Sigmoid colon (tissue), 7 donors: Measurements from ENCODE around the gene PLTP. TPM values are rescaled to one million over a fixed set of nuclear protein-coding genes. Genes with fewer than 3 reads are reported as not detected.
A peak's percentile ranks its signal among the peaks of the same experiment; 100 is the strongest.
"Not testable (repeated sequence)": the region's sequence is repeated elsewhere in the genome, so short reads cannot be mapped to it uniquely, and the experiment has no call there.

Source experiments
- DNase-seq: peaks from one replicate; pipeline ENCODE4 v3.0.0-alpha.2; 2019
- H3K27ac ChIP-seq, 4 donors: fragments of 200-600 bp; sonication (generic); one replicate each; pipeline ENCODE4 v1.5.1; 2016 to 2019; ENCODE audit warnings: mild to moderate bottlenecking in 1 of 4
- H3K27me3 ChIP-seq, 3 donors: fragments of 200-600 bp; sonication (generic); one replicate each; pipeline ENCODE4 v1.5.1; 2019; ENCODE audit warnings: mild to moderate bottlenecking in 1 of 3
- H3K36me3 ChIP-seq, 4 donors: fragments of 200-600 bp; sonication (generic); one replicate each; pipeline ENCODE4 v1.5.1; 2016 to 2019
- H3K4me1 ChIP-seq, 4 donors: fragments of 200-600 bp; sonication (generic); one replicate each; pipeline ENCODE4 v1.5.1; 2017 to 2019
- H3K4me3 ChIP-seq, 4 donors: fragments of 200-600 bp; sonication (generic); one replicate each; pipeline ENCODE4 v1.5.1; 2017 to 2019; ENCODE audit warnings: mild to moderate bottlenecking in 2 of 4, moderate library complexity in 1 of 4
- H3K9me3 ChIP-seq, 4 donors: fragments of 200-600 bp in 3 of 4; sonication (generic) in 3 of 4; one replicate each; pipeline versions ENCODE4 v1.5.1 to v1.6.1; 2013 to 2019
- EP300 ChIP-seq, 4 donors: sonication (generic); formaldehyde crosslinking; IDR thresholded peaks; one replicate each; pipeline ENCODE4 v1.6.1; 2017; ENCODE audit warnings: antibody characterized with exemption in 4 of 4
- POLR2A ChIP-seq, 2 donors: fragments of 450-650 bp; IDR thresholded peaks; one replicate each; pipeline ENCODE4 v1.6.1; 2016; ENCODE audit warnings: antibody characterized with exemption in 2 of 2, mild to moderate bottlenecking in 2 of 2, moderate library complexity in 2 of 2
- POLR2AphosphoS5 ChIP-seq, 4 donors: sonication (generic); formaldehyde crosslinking; IDR thresholded peaks; one replicate each; pipeline ENCODE4 v1.6.1; 2017; ENCODE audit warnings: antibody characterized with exemption in 4 of 4
- WGBS, 2 donors: extraction: QIAGEN DNeasy Blood & Tissue Kit; methylation state at CpG; one replicate each; pipeline ENCODE4 v1.1.7; 2013; 5-methylcytosine and 5-hydroxymethylcytosine counted together
- intact Hi-C: fragments of 100-400 bp; cut with DNase I; formaldehyde crosslinking; loops from one replicate; pipeline ENCODE4 v1.15.1; 2023
- polyA plus RNA-seq, 3 donors: library from polyadenylated mRNA; stranded (reverse); fragments of 200-250 nt; gene quantifications; one replicate each; pipeline ENCODE4 v1.2.3, GENCODE V29; 2013
- total RNA-seq, 4 donors: library from RNA; depleted of rRNA; stranded (reverse); fragments of >200 nt; gene quantifications; one replicate each; pipeline ENCODE4 v1.1.0, GENCODE V29; 2016
- TF ChIP-seq, protein P1 (sequence below), 4 experiments: fragments of 450-650 bp in 3 of 4; fragments of 200-600 bp in 1 of 4; IDR thresholded peaks; one replicate each; pipeline ENCODE4 v1.5.1; 2016 to 2019; ENCODE audit warnings: antibody characterized with exemption in 4 of 4, mild to moderate bottlenecking in 3 of 4, moderate library complexity in 2 of 4
- donor health status: healthy with polysubstance abuse.
- donor health status: Bipolar disorder and iron deficiency.
- donor health status: healthy.

PLTP gene
- total and polyA plus RNA-seq, 7 donors, result 36.6 to 296 (median 68.7) TPM

DNA sequence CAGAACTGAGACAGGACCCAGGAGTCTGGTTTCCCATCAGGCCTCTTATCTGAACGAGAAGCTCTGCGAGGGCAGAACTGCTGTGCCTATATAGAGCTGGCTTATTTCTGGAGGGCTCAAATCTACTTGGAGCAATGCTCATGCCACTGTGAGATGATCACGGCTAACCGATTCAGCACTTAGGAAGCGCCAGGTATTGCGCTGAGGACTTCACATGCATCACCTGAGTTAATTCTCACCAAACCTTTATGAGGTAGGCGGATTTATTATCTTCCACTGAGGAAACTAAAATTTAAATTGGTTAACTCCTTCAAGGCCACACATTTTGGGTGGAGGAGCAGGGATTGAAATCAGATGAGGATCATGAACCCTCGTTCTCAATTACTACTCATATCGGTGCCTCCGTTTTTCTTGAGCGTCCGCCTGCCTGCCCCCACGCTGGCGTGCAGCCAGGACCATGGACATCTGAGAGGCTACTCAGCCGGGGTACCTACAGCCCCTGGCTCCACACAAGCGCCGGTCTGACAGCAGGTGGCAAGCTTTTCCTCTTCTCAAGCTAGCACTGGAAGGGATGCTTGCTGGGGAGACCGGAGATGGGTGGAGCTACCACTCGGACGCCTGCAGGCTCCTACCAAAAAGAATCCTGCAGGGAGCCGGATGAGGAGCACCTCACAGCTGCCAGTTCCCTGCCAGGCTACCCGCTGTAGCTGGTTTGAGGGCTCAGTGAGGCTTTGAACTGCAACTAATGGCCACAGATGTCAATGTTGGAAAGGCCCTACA lies 21.5 kb upstream of the PLTP start:
- H3K27me3 ChIP-seq, result no peaks in the 10 kb centered on the region
- peaks cover 0 to 35% (median 22%) of the 10 kb centered on the region in 4 donors for H3K4me1 ChIP-seq
- peak; percentile 89 for DNase-seq
- H3K36me3 ChIP-seq, result peaks cover 1 to 13% (median 11%) of the 10 kb centered on the region in 4 donors
- no peak for TF ChIP-seq EP300 (IDR thresholded peaks at IDR 0.05)
- TF ChIP-seq POLR2AphosphoS5 (IDR thresholded peaks at IDR 0.05), result peak in 2 of 4 donors; percentile 7 to 11
- TF ChIP-seq, protein P1, sequence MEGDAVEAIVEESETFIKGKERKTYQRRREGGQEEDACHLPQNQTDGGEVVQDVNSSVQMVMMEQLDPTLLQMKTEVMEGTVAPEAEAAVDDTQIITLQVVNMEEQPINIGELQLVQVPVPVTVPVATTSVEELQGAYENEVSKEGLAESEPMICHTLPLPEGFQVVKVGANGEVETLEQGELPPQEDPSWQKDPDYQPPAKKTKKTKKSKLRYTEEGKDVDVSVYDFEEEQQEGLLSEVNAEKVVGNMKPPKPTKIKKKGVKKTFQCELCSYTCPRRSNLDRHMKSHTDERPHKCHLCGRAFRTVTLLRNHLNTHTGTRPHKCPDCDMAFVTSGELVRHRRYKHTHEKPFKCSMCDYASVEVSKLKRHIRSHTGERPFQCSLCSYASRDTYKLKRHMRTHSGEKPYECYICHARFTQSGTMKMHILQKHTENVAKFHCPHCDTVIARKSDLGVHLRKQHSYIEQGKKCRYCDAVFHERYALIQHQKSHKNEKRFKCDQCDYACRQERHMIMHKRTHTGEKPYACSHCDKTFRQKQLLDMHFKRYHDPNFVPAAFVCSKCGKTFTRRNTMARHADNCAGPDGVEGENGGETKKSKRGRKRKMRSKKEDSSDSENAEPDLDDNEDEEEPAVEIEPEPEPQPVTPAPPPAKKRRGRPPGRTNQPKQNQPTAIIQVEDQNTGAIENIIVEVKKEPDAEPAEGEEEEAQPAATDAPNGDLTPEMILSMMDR (IDR thresholded peaks at IDR 0.05), result peak in 1 of 4 experiments; percentile 17
- no peak for TF ChIP-seq POLR2A (IDR thresholded peaks at IDR 0.05)
- H3K9me3 ChIP-seq, result no peaks in the 10 kb centered on the region
- peak overlapping the region; percentile 98 to 100 (median 100) for H3K27ac ChIP-seq
- 9 to 23% methylated on average over 22 of the region's 22 CpGs for WGBS, 2 donors
- intact Hi-C loops, result loop anchor here (1.0 to 10.0 kb wide), 4 partner anchors 22 to 569 kb away; partner anchors contain the start of genes CTSA, NEURL2, SYS1 and UBE2C
- H3K4me3 ChIP-seq, result peak overlapping the region; percentile 96 to 100 (median 98)

DNA sequence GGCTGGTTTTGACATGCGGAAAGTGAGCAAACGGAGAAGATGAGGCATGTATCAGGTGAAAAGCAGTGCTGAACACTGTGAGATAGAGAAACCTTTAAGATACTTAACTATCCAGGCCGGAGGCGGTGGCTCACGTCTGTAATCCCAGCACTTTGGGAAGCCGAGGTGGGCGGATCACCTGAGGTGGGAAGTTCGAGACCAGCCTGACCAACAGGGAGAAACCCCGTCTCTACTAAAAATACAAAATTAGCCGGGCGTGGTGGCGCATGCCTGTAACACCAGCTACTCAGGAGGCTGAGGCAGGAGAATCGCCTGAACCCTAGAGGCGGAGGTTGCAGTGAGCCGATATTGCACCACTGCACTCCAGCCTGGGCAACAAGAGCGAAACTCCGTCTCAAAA lies 19.7 kb upstream of the PLTP start:
- peaks cover 0 to 25% (median 20%) of the 10 kb centered on the region in 4 donors for H3K4me1 ChIP-seq
- H3K27ac ChIP-seq, H3K27me3 ChIP-seq, DNase-seq, H3K9me3 ChIP-seq, H3K36me3 ChIP-seq, H3K4me3 ChIP-seq: not testable (repeated sequence)
- intact Hi-C loops, result loop anchor here (10.0 kb wide), 2 partner anchors 117 to 567 kb away; partner anchors contain the start of genes SYS1 and UBE2C
- 94% methylated on average over 17 of the region's 17 CpGs for WGBS, 2 donors

DNA sequence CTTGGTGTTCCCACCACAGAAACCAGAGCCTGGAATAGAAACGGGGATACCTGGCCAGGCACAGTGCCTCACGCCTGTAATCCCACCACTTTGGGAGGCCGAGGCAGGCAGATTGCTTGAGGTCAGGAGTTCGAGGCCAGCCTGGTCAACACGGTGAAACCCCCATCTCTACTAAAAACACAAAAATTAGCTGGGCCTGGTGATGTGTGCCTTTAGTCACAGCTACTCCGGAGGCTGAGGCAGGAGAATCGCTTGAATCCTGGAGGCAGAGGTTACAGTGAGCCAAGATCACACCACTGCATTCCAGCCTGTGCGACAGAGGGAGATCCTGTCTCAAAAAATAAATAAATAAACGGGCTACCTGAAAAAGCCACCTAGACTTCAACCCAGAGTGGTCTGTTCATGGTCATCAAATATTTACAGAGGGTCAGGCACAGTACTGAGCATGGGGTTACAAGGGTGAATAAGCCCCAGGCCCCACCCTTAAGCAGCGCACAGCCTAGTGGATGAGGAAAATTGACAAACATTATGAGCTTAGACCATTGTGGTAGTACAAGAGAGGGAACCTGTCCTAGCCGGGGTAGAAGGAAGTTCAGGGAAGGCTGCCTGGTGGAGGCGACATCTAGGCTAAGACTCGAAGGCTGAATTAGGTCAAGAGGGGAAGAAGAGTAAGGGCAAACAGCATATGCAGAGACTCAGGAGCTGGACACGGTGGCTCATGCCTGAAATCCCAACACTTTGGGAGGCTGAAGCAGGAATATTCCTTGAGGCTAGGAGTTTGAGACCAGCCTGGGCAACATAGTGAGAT lies 15.3 kb upstream of the PLTP start:
- Histone ChIP-seq H3K36me3 (no peaks in the 10 kb centered on the region), H3K4me1 (peaks cover 0 to 16% (median 14%) of the 10 kb centered on the region in 4 donors), H3K27ac (no peak overlapping the region), H3K9me3 (no peaks in the 10 kb centered on the region), H3K4me3 (no peak overlapping the region), H3K27me3 (no peaks in the 10 kb centered on the region)
- no peak for DNase-seq
- 50 to 79% methylated on average over 14 of the region's 14 CpGs for WGBS, 2 donors
- TF ChIP-seq POLR2A (IDR thresholded peaks at IDR 0.05), result no peak
- TF ChIP-seq POLR2AphosphoS5 (IDR thresholded peaks at IDR 0.05), result no peak
- TF ChIP-seq, protein P1 (IDR thresholded peaks at IDR 0.05), result no peak
- no peak for TF ChIP-seq EP300 (IDR thresholded peaks at IDR 0.05)
- intact Hi-C loops, result no loop called here

DNA sequence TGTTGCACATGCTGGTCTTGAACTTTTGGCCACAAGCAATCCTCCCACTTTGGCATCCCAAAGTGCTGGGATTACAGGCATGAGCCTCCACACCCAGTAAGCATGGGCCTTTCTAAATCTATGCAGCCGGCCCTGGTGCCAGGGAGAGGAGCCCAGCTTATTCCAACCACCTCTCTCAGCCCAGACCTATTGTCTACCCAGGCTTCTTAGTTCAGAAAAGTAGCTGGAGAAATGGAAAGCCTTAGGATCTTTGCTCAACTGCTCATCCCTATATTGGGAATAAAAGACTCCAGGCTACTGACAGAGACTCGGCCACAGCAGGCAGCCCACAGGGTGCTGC lies 14.7 kb upstream of the PLTP start:
- intact Hi-C loops, result no loop called here
- H3K4me1 ChIP-seq, result peaks cover 0 to 16% (median 14%) of the 10 kb centered on the region in 4 donors
- no peaks in the 10 kb centered on the region for H3K36me3 ChIP-seq
- WGBS, 2 donors, result 76 to 88% methylated on average over 2 of the region's 2 CpGs
- TF ChIP-seq EP300 (IDR thresholded peaks at IDR 0.05) (no peak), POLR2AphosphoS5 (IDR thresholded peaks at IDR 0.05) (no peak), POLR2A (IDR thresholded peaks at IDR 0.05) (no peak)
- TF ChIP-seq, protein P1 (IDR thresholded peaks at IDR 0.05), result no peak
- no peaks in the 10 kb centered on the region for H3K9me3 ChIP-seq
- H3K27ac ChIP-seq, result no peak overlapping the region
- no peak overlapping the region for H3K4me3 ChIP-seq
- H3K27me3 ChIP-seq, result no peaks in the 10 kb centered on the region
- DNase-seq, result no peak
